Spleen (tissue), 11 donors: ENCODE results near the gene DDX51. TPM values are rescaled to one million over a fixed set of nuclear protein-coding genes. Genes with fewer than 3 reads are reported as not detected.

Experiments
- DNase-seq: peaks from one replicate; pipeline ENCODE4 v3.0.0-alpha.2; 2020
- H3K27ac ChIP-seq, 8 donors: fragments of 200-600 bp; sonication (generic) in 7 of 8; 1 replicate in 4 of 8; 2 replicates in 4 of 8; pipeline versions ENCODE4 v1.5.0 to v1.8.0; 2016 to 2021; ENCODE audit warnings: inconsistent platforms in 4 of 8, mild to moderate bottlenecking in 4 of 8, moderate library complexity in 1 of 8
- H3K27me3 ChIP-seq, 7 donors: fragments of 200-600 bp; sonication (generic) in 6 of 7; replicated peaks in 1 of 7; 1 replicate in 4 of 7; 2 replicates in 3 of 7; pipeline versions ENCODE4 v1.5.0 to v1.8.0; 2016 to 2021; ENCODE audit warnings: inconsistent platforms in 3 of 7, mild to moderate bottlenecking in 1 of 7
- H3K36me3 ChIP-seq, 6 donors: fragments of 200-600 bp; sonication (generic) in 5 of 6; 1 replicate in 4 of 6; 2 replicates in 2 of 6; pipeline versions ENCODE4 v1.5.0 to v1.8.0; 2016 to 2021; ENCODE audit warnings: inconsistent platforms in 2 of 6
- H3K4me1 ChIP-seq, 6 donors: fragments of 200-600 bp; sonication (generic) in 5 of 6; 1 replicate in 3 of 6; 2 replicates in 3 of 6; pipeline versions ENCODE4 v1.5.0 to v1.8.0; 2016 to 2021; ENCODE audit warnings: inconsistent platforms in 3 of 6
- H3K4me3 ChIP-seq, 8 donors: fragments of 200-600 bp; sonication (generic) in 7 of 8; 1 replicate in 4 of 8; 2 replicates in 4 of 8; pipeline versions ENCODE4 v1.5.0 to v1.8.0; 2016 to 2021; ENCODE audit warnings: inconsistent platforms in 4 of 8, mild to moderate bottlenecking in 4 of 8, moderate library complexity in 2 of 8
- H3K9me3 ChIP-seq, 8 donors: fragments of 200-600 bp; sonication (generic) in 7 of 8; 1 replicate in 4 of 8; 2 replicates in 4 of 8; pipeline versions ENCODE4 v1.5.0 to v1.8.0; 2016 to 2021; ENCODE audit warnings: inconsistent platforms in 4 of 8
- POLR2A ChIP-seq, 3 donors: fragments of 450-650 bp; IDR thresholded peaks; one replicate each; pipeline ENCODE4 v1.5.1; 2017; ENCODE audit warnings: antibody characterized with exemption in 3 of 3, mild to moderate bottlenecking in 1 of 3
- POLR2AphosphoS5 ChIP-seq, 3 donors: sonication (generic); formaldehyde crosslinking; IDR thresholded peaks; one replicate each; pipeline ENCODE4 v1.5.1; 2017; ENCODE audit warnings: antibody characterized with exemption in 3 of 3
- WGBS, 5 donors: extraction: QIAGEN DNeasy Blood & Tissue Kit in 3 of 5; methylation state at CpG; one replicate each; pipeline versions ENCODE4 v1.1.5 to v1.1.7; 2013 to 2018; 5-methylcytosine and 5-hydroxymethylcytosine counted together
- intact Hi-C: fragments of 100-400 bp; cut with DNase I; formaldehyde crosslinking; loops from one replicate; pipeline ENCODE4 v1.15.0; 2023; ENCODE audit warnings: low total_unique reads
- polyA plus RNA-seq, 3 donors: library from polyadenylated mRNA; stranded (reverse); fragments of 200-250 nt; gene quantifications; one replicate each; pipeline ENCODE4 v1.2.1, GENCODE V29; 2013
- total RNA-seq, 7 donors: library from RNA; depleted of rRNA in 3 of 7; stranded (reverse); fragments of >200 nt in 3 of 7; fragmentation: NEBNext Ultra II Directional in 4 of 7; extraction: Animal tissue kit (Norgen Biotek cat#: 25700) in 4 of 7; gene quantifications; one replicate each; pipeline versions ENCODE4 v1.1.0 to v1.2.1, GENCODE V29; 2016 to 2021
- TF ChIP-seq, protein P1 (sequence below), 11 experiments: fragments of 200-600 bp in 7 of 11; fragments of 450-650 bp in 4 of 11; sonication (generic) in 4 of 11; IDR thresholded peaks in 8 of 11; conservative IDR thresholded peaks in 3 of 11; 1 replicate in 7 of 11; 2 replicates in 4 of 11; pipeline versions ENCODE4 v1.4.0 to v1.8.0; 2016 to 2021; ENCODE audit warnings: antibody characterized with exemption in 11 of 11, inconsistent platforms in 4 of 11, mild to moderate bottlenecking in 1 of 11
- donor health status: healthy with polysubstance abuse.
- donor health status: DM: no; HTN: no; CAD: no; lungs with moderate emphysema.
- donor health status: DM: no; HTN: no; CAD: no.
- donor health status: Bipolar disorder and iron deficiency.
- donor health status: healthy.
- donor health status: DM: no; HTN: no; CAD: no.
- donor health status: DM: yes; HTN: yes; CAD: no.

Gene DDX51
- total and polyA plus RNA-seq, 10 donors = 16.9 to 36.0 (median 19.5) TPM

DNA sequence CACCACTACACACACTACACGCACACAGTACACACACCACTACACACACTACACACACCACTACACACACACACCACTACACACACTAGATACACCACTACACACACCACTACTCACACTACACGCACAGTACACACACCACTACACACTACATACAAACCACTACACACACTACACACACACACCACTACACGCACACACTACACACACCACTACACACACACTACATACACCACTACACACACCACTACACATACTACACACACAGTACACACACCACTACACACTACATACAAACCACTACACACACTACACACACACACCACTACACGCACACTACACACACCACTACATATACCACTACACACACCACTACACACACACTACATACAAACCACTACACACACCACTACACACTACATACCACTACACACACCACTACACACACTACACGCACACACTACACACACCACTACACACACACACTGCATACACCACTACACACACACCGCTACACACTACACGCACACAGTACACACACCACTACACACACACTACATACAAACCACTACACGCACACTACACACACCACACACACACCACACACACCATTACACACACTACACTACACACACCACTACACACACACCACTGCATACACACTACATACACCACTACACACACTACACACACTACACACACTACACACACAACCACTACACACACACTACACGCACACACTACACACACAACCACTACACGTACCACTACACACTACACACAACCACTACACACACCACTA is 11.9 kb upstream of the DDX51 start:
- TF ChIP-seq, protein P1, sequence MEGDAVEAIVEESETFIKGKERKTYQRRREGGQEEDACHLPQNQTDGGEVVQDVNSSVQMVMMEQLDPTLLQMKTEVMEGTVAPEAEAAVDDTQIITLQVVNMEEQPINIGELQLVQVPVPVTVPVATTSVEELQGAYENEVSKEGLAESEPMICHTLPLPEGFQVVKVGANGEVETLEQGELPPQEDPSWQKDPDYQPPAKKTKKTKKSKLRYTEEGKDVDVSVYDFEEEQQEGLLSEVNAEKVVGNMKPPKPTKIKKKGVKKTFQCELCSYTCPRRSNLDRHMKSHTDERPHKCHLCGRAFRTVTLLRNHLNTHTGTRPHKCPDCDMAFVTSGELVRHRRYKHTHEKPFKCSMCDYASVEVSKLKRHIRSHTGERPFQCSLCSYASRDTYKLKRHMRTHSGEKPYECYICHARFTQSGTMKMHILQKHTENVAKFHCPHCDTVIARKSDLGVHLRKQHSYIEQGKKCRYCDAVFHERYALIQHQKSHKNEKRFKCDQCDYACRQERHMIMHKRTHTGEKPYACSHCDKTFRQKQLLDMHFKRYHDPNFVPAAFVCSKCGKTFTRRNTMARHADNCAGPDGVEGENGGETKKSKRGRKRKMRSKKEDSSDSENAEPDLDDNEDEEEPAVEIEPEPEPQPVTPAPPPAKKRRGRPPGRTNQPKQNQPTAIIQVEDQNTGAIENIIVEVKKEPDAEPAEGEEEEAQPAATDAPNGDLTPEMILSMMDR (IDR thresholded peaks at IDR 0.05 in 8 of 11, conservative IDR thresholded peaks at IDR 0.05 in 3 of 11) = no peak
- TF ChIP-seq POLR2AphosphoS5 (IDR thresholded peaks at IDR 0.05) = no peak
- TF ChIP-seq POLR2A (IDR thresholded peaks at IDR 0.05) = no peak
- Histone ChIP-seq H3K36me3 (peaks cover 0 to 20% (median 15%) of the 10 kb centered on the region in 6 donors), H3K27ac (no peak overlapping the region), H3K27me3 (no peaks in the 10 kb centered on the region), H3K4me1 (peaks cover 7 to 17% (median 12%) of the 10 kb centered on the region in 6 donors), H3K4me3 (no peak overlapping the region), H3K9me3 (no peaks in the 10 kb centered on the region)
- no peak for DNase-seq
- 94 to 98% (median 96%) methylated on average over 9 to 10 of the region's 10 CpGs for WGBS, 5 donors
- intact Hi-C loops = loop anchor here (10.0 kb wide), 2 partner anchors 259 to 459 kb away; partner anchors contain the start of genes LRCOL1 and P2RX2

DNA sequence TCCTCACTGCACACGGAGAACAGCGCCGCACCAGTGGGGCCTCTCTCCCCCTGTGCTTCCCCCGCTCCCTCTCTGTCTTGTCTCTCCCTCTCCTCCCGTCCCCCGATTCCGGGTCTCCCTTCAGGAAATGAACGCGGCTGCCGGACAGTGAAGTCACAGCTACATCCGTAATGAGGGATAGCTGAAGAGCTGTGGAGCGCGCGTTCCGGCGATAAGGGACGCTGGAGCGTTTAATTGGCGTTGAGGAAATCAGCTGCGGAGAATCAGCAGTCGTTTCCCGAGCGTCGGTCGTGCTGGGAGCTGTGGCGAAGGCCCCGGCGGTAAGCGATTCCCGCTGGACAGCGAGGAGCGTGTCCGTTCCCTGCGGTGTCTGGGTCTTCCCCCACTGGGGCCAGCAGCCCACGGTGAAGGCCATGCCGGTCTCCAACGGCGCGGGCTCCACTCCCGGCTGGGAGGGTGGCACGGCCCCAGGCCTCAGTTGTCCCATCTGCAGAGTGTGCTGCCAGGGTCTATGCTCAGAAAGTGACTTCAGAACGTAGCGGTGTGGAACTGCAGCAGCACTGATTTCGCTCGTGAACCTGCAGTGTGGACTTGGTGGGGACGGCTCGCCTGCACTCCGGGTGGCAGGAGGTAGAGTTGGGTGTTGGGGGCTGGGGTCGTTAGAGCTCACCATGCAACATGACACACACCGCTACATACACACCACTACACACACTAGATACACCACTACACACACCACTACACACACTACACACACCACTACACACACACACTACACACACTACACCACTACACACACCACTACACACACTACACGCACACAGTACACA is 11.0 kb upstream of the DDX51 start:
- TF ChIP-seq, protein P1 (IDR thresholded peaks at IDR 0.05 in 8 of 11, conservative IDR thresholded peaks at IDR 0.05 in 3 of 11) = no peak
- TF ChIP-seq POLR2A (IDR thresholded peaks at IDR 0.05) = no peak
- peak in 2 of 3 donors; percentile 21 to 25 for TF ChIP-seq POLR2AphosphoS5 (IDR thresholded peaks at IDR 0.05)
- no peak overlapping the region for H3K4me3 ChIP-seq
- intact Hi-C loops = loop anchor here (10.0 kb wide), 2 partner anchors 260 to 460 kb away; partner anchors contain the start of genes LRCOL1 and P2RX2
- DNase-seq = peak; percentile 76
- WGBS, 5 donors = 79 to 87% (median 83%) methylated on average over 36 to 51 of the region's 51 CpGs
- H3K4me1 ChIP-seq = peaks cover 7 to 17% (median 12%) of the 10 kb centered on the region in 6 donors
- H3K27ac ChIP-seq = no peak overlapping the region
- H3K36me3 ChIP-seq = peaks cover 0 to 26% (median 19%) of the 10 kb centered on the region in 6 donors
- H3K27me3 ChIP-seq = no peaks in the 10 kb centered on the region
- no peaks in the 10 kb centered on the region for H3K9me3 ChIP-seq

GRCh38 chr12:132154341-132154761 is 10.2 kb upstream of the DDX51 start:
- Histone ChIP-seq H3K9me3 (no peaks in the 10 kb centered on the region), H3K36me3 (peaks cover 0 to 26% (median 19%) of the 10 kb centered on the region in 6 donors), H3K27me3 (no peaks in the 10 kb centered on the region), H3K27ac (no peak overlapping the region), H3K4me1 (peaks cover 7 to 17% (median 12%) of the 10 kb centered on the region in 6 donors), H3K4me3 (peak overlapping the region in 5 of 8 donors; percentile 6 to 48 (median 15))
- peak; percentile 59 for DNase-seq
- TF ChIP-seq POLR2A (IDR thresholded peaks at IDR 0.05) (no peak), POLR2AphosphoS5 (IDR thresholded peaks at IDR 0.05) (no peak)
- TF ChIP-seq, protein P1 (IDR thresholded peaks at IDR 0.05 in 8 of 11, conservative IDR thresholded peaks at IDR 0.05 in 3 of 11) = no peak
- intact Hi-C loops = loop anchor here (10.0 kb wide), 2 partner anchors 260 to 460 kb away; partner anchors contain the start of genes LRCOL1 and P2RX2
- 66 to 73% (median 68%) methylated on average over 9 to 21 of the region's 21 CpGs for WGBS, 5 donors
